ENCODE results near the gene ADAMTSL2. TPM values are rescaled to one million over a fixed set of nuclear protein-coding genes. Genes with fewer than 3 reads are reported as not detected.

Gene ADAMTSL2
- total and polyA plus RNA-seq, 2 experiments from 2014 or later: 1.5 to 2.2 TPM

GRCh38 chr9:133493428-133493827 lies 41.1 kb upstream of the ADAMTSL2 start:
- TF ChIP-seq, protein P1, sequence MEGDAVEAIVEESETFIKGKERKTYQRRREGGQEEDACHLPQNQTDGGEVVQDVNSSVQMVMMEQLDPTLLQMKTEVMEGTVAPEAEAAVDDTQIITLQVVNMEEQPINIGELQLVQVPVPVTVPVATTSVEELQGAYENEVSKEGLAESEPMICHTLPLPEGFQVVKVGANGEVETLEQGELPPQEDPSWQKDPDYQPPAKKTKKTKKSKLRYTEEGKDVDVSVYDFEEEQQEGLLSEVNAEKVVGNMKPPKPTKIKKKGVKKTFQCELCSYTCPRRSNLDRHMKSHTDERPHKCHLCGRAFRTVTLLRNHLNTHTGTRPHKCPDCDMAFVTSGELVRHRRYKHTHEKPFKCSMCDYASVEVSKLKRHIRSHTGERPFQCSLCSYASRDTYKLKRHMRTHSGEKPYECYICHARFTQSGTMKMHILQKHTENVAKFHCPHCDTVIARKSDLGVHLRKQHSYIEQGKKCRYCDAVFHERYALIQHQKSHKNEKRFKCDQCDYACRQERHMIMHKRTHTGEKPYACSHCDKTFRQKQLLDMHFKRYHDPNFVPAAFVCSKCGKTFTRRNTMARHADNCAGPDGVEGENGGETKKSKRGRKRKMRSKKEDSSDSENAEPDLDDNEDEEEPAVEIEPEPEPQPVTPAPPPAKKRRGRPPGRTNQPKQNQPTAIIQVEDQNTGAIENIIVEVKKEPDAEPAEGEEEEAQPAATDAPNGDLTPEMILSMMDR (IDR thresholded peaks at IDR 0.05; ENCODE audit: poor library complexity): no peak
- TF ChIP-seq EZH2 (IDR thresholded peaks at IDR 0.05; ENCODE audit: borderline replicate concordance) (no peak), EZH2phosphoT487 (IDR thresholded peaks at IDR 0.05; ENCODE audit: low read depth, severe bottlenecking, unreplicated experiment) (no peak)
- Histone ChIP-seq H2AFZ (no peak overlapping the region), H4K20me1 (ENCODE audit: insufficient read depth, poor library complexity, severe bottlenecking) (no peaks in the 10 kb centered on the region), H3K27ac (no peak overlapping the region), H3K79me2 (no peaks in the 10 kb centered on the region), H3K4me3 (no peak overlapping the region), H3K27me3 (no peaks in the 10 kb centered on the region), H3K36me3 (replicated peaks; ENCODE audit: insufficient read depth, low read depth) (no peaks in the 10 kb centered on the region), H3K4me1 (ENCODE audit: insufficient read depth) (peaks cover 5% of the 10 kb centered on the region), H3K9me3 (ENCODE audit: low read depth) (no peaks in the 10 kb centered on the region), H3K4me2 (no peak overlapping the region), H3K9me2 (replicated peaks; ENCODE audit: insufficient read depth) (no peaks in the 10 kb centered on the region)
- no peak for DNase-seq (ENCODE audit: low spot score)
- 87% methylated on average over 11 of the region's 11 CpGs for WGBS (ENCODE audit: low lambda C conversion rate, missing lambda C conversion rate)

DNA sequence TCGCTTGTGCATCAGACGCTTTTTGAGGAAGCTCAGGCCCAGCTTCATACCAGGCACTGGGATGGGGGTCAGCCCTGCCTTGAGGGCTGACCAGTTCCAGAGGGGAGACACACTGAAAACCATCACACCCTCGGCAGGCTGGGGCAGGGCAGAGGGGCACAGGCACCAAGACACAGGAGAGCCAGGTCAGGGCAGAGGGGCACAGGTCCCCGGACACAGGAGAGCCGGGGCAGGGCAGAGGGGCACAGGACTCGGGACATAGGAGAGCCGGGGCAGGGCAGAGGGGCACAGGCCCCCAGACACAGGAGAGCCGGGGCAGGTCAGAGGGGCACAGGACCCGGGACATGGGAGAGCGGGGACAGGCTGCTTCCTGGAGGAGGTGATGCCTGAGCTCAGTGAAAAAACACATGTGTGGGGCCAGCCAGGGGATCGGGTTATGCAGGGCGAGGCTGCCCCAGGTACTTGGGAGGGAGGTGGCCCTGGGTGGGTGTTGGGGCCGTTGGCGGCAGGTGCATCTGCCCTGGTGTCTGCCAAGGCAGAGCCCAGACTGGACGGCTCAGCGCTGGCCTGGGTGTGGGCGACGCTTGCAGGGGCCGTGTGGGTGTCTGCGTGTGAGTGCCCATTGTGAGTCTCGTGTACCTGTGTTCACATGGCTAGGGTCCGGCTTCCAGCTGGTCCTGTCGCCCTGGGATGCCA lies 40.5 kb upstream of the ADAMTSL2 start:
- WGBS (ENCODE audit: low lambda C conversion rate, missing lambda C conversion rate): 90% methylated on average over 21 of the region's 23 CpGs

GRCh38 chr9:133494636-133495326 lies 39.7 kb upstream of the ADAMTSL2 start:
- 79% methylated on average over 23 of the region's 24 CpGs for WGBS (ENCODE audit: low lambda C conversion rate, missing lambda C conversion rate)
- no peaks in the 10 kb centered on the region for H4K20me1 ChIP-seq (ENCODE audit: insufficient read depth, poor library complexity, severe bottlenecking)
- no peaks in the 10 kb centered on the region for H3K36me3 ChIP-seq (replicated peaks; ENCODE audit: insufficient read depth, low read depth)
- H3K27ac ChIP-seq: no peak overlapping the region
- no peak overlapping the region for H2AFZ ChIP-seq
- no peak overlapping the region for H3K4me3 ChIP-seq
- H3K79me2 ChIP-seq: no peaks in the 10 kb centered on the region
- DNase-seq (ENCODE audit: low spot score): no peak
- H3K4me2 ChIP-seq: no peak overlapping the region
- H3K27me3 ChIP-seq: no peaks in the 10 kb centered on the region
- no peaks in the 10 kb centered on the region for H3K9me3 ChIP-seq (ENCODE audit: low read depth)
- TF ChIP-seq EZH2 (IDR thresholded peaks at IDR 0.05; ENCODE audit: borderline replicate concordance) (no peak), EZH2phosphoT487 (IDR thresholded peaks at IDR 0.05; ENCODE audit: low read depth, severe bottlenecking, unreplicated experiment) (no peak)
- TF ChIP-seq, protein P1 (IDR thresholded peaks at IDR 0.05; ENCODE audit: poor library complexity): no peak
- peaks cover 5% of the 10 kb centered on the region for H3K4me1 ChIP-seq (ENCODE audit: insufficient read depth)
- no peaks in the 10 kb centered on the region for H3K9me2 ChIP-seq (replicated peaks; ENCODE audit: insufficient read depth)

More for the DNA sequence above, 40.5 kb upstream of the ADAMTSL2 start:
- no peak overlapping the region for H3K4me2 ChIP-seq
- no peaks in the 10 kb centered on the region for H3K9me2 ChIP-seq (replicated peaks; ENCODE audit: insufficient read depth)
- no peaks in the 10 kb centered on the region for H3K27me3 ChIP-seq
- no peaks in the 10 kb centered on the region for H3K36me3 ChIP-seq (replicated peaks; ENCODE audit: insufficient read depth, low read depth)
- no peak overlapping the region for H3K4me3 ChIP-seq
- no peaks in the 10 kb centered on the region for H3K9me3 ChIP-seq (ENCODE audit: low read depth)
- no peaks in the 10 kb centered on the region for H4K20me1 ChIP-seq (ENCODE audit: insufficient read depth, poor library complexity, severe bottlenecking)
- no peak for TF ChIP-seq EZH2 (IDR thresholded peaks at IDR 0.05; ENCODE audit: borderline replicate concordance)
- TF ChIP-seq, protein P1 (IDR thresholded peaks at IDR 0.05; ENCODE audit: poor library complexity): no peak
- TF ChIP-seq EZH2phosphoT487 (IDR thresholded peaks at IDR 0.05; ENCODE audit: low read depth, severe bottlenecking, unreplicated experiment): no peak
- no peak for DNase-seq (ENCODE audit: low spot score)
- peaks cover 5% of the 10 kb centered on the region for H3K4me1 ChIP-seq (ENCODE audit: insufficient read depth)
- H2AFZ ChIP-seq: no peak overlapping the region
- no peak overlapping the region for H3K27ac ChIP-seq
- no peaks in the 10 kb centered on the region for H3K79me2 ChIP-seq

Measured in hepatocyte (in vitro differentiated cells).